Uterus (tissue), 2 donors: Measurements from ENCODE around the gene ZBTB11.

Experiments
- CTCF ChIP-seq, 4 experiments: fragments of 200-600 bp in 2 of 4; fragments of 450-650 bp in 2 of 4; sonication (generic) in 2 of 4; IDR thresholded peaks; one replicate each; pipeline ENCODE4 v1.5.1; 2016 to 2019; ENCODE audit warnings: antibody characterized with exemption in 4 of 4, mild to moderate bottlenecking in 2 of 4, moderate library complexity in 1 of 4
- POLR2A ChIP-seq, 2 donors: fragments of 450-650 bp; IDR thresholded peaks; one replicate each; pipeline ENCODE4 v1.6.1; 2016; ENCODE audit warnings: antibody characterized with exemption in 2 of 2, mild to moderate bottlenecking in 1 of 2, moderate library complexity in 1 of 2

GRCh38 chr3:101617478-101617877 is 59.5 kb downstream of the ZBTB11 start:
- TF ChIP-seq CTCF (IDR thresholded peaks at IDR 0.05) (no peak), POLR2A (IDR thresholded peaks at IDR 0.05) (no peak)
